Inferior parietal cortex (tissue), 1 donor: Measurements from ENCODE around the gene ABTB1.

Experiments
- DNase-seq: peaks from one replicate; pipeline ENCODE4 v3.0.0-alpha.2; 2016; ENCODE audit errors: extremely low spot score

The ABTB1 gene

DNA sequence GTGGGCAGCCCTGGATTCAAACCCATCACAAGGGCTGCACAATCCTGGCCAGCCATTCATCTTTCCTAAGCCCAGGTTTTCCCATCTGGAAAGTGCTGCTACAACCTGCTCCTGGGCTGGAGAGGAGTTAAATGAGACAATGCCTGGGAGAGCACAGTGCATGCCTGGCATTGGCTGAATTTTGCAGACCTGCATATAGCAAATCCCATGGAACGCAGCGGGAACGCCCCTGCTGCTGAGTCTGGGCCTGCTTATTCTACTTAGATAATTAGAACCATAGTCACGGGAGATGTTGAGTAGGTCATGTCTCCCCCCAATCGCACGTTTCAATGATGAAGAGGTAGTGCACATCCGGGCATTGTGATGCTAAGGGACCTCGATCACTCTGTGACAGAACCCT, 46.6 kb downstream of the ABTB1 start:
- DNase-seq: no peak

DNA sequence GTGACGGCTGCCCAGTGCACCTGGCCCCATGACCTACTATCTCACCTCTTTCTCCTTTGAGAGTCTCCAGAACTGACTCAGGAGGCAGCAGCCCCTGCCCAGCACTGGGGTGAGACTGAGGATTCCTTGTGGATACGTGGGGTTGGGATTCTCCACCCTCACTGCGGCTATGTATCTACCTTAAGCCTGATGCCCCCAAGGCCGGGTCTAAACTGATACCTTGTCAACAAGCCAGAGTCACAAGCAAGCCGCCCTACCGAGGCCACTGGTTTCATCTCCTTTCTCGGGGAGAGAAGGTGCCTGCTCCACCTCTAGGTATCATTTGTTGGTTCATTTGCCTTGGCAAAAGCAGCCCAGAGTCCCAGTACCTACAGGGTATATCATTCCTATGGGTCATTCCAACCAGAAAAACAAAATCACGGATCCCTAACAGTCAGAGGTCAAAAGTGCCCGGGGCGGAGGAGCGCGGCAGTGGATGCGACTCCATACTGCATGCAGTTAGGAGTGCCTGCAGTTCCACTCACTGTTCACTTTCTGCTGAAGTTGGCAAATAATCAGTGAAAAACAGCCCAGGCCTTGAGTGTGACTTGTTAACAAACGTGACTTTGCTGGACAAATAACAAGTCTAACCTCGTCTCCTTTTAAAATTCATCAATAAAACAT, 47.5 kb downstream of the ABTB1 start:
- no peak for DNase-seq

DNA sequence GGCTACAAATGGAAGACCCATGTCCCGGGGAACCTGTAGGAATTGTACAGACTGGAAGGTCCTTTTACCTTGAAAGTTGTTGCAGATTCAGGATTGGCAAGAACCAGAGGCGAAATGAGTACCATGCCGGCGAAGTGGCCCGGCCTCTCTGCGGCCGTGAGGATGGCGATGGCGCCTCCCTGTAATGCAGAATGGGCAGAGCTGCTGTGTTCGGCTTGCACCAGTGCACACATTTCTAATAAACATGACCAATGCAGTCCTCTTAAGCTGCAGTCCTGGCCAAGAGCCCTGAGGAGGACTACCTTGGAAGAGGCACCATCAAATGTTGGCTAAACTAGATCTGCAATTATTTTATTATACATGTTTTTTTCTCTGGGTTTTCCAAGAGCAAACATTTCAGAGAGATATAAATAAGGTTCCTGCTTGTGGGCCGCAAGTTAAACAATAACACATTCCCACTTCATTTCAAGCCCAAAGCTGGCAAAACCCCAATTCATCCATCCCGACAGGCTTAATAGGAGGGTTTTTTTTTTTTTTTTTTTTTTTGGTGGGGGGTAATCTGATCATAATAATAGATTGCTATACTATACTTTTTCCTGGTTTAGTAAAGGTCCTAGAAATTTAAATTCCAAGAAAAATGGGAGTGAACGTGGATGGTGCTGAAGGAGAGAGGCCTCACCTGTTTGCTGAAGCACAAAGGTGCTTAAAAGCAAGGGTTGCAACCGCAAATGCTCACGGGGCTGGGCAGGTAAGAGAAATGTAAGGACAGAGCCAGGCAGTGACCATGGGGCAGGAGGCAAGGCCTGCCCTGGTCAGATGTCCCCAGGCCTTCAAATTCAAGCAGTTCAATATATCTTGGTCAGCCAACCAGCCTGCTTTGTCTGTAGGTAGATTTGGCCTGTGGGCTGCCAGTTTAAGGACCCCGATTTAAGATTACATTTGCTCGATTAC, 48.5 kb downstream of the ABTB1 start:
- no peak for DNase-seq

DNA sequence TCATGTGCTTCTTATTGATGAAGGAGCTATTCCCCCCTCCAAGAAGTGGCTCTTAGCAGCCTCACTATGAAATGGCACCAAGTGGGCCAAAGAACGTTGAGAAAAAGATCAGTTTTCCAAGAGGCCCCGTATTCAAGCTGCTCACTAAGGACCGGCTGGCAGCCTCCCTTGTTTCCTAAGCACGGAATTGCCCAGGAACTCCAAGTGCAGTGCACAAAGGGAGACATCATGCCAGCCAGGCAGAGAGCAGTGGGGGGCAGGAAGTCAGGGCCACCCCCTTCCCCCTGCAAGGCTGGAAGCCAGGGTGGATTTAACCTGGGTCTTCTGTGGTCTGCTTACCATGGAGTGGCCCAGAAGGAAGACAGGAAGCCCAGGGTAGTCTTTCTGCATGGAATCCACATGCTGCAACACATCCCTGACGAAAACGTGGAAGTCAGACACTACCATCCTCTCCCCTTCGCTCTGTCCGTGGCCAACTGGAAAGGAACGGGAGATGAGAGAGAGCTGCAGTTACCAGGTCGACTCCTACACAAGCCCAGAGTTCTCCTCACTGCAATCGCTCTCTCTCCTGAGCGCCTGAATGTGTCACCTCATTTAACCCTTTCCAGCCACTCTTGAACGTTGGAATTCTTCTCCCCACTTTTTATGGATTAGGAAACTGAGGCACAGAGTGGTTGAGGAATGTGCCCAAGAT, 49.5 kb downstream of the ABTB1 start:
- DNase-seq: no peak

DNA sequence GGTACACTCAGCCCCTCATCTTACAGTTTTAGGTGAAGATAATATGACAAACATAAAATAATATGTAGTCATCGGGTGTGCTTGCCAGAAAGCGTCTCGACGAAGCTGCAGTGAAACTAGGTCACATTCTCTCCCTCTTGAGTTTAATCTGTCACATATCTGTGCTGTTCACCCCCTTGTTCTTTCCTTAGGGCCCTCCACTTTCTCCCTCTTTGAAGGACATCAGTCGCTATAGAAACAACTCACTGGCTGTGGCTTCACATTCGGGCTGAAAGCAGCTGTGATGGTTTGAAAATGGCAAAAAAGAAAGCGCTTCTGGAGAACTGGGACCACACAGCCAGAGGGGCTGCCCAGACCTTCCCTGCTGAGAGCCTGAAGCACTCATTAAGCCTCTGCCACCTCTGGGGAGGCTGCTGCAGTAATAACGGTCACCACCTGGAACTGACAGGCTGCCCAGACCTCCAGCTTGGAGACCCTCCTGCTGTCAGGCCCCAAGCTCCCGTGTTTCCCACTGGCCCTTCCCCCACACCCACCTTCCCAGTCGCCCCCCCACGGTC, 50.3 kb downstream of the ABTB1 start:
- DNase-seq: no peak

DNA sequence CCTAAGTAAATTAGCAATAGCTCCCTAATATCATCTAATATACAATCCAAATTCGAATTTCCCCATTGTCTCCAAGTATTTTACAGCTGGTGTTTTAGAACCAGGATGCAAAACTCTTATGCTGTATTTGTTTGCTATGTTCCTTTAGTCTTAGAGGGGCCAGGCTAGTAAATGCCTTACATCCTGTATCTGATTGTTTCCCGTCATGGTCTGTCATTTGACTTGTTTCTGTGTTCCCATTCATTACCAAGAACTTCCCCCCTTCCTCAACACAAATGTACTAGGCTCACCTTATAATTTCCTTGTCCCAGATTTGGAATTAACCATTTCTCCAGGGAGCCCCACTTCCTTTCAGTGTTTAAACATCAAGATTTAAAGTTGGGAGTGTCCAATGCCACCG, 54.1 kb downstream of the ABTB1 start:
- no peak for DNase-seq

DNA sequence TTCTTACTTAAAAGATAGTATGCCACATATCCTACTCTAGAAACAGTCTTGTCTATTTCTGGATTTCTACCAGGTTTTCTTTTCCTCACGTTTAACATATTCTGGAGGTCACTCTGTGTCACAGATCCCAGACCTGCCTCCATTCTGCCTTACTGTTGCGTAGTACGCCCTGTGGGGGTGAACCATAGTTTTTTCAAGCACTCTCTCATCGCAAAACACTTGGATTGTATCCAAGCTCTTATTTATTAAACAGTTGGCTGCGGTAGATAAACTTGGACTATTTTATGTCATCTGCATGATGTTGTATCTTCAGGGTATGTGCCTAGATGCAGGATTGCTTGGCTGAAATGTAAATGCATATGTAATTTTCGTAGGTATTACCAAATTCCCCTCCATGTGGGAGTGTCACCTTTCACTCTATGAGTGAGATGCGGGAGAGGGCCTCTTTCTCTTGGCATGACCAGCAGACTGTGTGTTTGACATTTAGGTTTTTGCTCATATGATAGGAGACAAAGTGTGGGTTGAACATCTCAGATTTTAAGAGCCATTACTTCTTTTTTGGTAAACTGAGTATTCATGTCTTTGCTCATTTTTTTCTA, 55.8 kb downstream of the ABTB1 start:
- no peak for DNase-seq

DNA sequence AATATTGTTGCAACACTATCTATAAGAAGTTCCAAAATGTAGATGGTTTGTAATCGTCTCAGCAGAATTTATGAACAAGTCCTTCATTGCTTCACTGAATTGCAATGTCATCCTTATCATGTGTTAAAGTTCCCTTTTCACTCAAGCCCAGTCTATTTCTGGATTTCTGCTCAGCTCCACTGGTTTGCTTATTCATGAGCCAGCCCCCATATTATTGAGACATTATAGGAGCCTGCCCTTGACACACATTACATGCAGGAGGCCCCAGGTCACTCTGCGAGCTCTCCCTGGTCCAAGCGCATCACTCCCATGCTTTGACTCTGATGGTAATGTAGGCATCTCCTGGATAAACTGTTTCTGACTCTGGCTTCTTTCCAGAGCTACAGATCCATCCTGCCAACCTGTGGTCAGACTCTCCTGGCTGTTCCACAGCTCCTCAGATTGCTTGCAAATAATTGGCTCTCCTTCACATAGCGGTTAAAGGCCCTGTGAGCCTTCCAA, 56.9 kb downstream of the ABTB1 start:
- no peak for DNase-seq

DNA sequence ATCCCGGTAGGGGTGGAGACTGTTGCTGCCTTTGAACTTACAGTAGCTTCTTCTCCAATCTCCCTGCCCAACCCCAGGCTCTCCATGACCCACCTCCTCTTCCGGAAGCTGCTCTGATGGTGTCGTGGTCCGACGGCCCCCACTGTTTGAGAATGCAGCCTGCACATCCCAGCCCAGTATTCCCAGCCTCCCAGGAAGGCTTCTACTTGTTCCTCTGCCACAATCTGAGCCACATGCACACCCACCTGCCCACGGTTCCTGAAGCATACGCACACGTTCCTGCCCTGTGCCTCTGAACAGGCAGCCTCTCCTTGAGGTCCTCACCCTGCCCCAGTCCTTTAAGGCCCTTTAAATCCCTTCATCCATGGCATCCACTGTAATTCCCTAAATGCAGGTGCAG, 57.4 kb downstream of the ABTB1 start:
- no peak for DNase-seq
